DMS114 treated with DMSO at 0.1 percent for 48 hours (cell line): ENCODE measurements around the gene LOC101059915.

Source experiments
- DNase-seq: peaks from one replicate; lab custom pipeline; 2025; ENCODE audit not compliant: unreplicated experiment; lab: John Stamatoyannopoulos, UW

LOC101059915 gene

DNA sequence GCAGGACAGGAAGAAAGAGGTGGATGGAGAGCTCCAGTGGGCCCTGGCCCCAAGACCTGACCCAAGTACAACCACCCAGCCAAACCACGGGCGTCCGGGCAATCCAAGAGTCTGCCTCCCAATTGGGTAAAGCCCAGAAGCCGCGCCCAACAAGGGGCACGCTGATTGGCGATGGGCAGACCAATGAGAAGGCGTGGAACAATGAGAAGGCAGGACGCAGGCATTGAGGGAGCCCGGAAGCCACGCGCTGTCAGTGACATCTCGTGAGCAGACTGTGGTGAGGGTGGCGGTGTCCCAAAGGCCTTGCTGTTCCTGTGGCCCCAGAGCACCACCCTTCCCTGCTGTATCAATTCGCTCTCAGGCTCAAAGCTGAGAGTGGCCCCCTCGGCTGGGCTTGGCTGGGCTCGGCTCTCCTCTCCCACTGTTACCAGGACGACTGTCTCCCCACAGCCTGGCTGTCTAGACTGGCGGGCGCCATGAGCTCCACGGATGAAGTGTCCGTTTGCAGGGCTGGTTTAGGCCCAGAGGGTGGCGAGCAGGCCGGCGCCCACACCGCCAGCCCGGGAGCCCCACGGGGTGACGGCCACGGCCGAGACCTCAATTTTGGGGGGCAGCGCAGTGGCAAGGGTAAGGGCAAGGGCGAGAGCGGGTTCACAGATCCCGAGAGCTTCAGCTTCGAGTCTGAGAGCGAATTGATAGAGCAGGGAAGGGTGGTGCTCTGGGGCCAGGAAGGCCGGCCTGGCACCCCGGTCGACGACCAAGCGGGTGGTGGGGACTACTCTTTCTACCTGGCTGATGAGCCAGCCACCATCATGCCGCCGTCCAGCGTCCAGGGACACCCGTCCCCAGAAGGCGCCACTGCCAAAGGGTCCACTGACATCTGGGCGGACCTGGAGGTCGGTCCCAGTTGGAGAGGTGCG lies at the start of gene LOC101059915:
LOC101059915 (plus strand) TSS at position 219 of the 920 bp plus-strand sequence.
- no peak for DNase-seq

- DNase-seq, result no peak
Observed at GRCh38 chrX:71617742-71618141, 49.6 kb upstream of the LOC101059915 start.

DNA sequence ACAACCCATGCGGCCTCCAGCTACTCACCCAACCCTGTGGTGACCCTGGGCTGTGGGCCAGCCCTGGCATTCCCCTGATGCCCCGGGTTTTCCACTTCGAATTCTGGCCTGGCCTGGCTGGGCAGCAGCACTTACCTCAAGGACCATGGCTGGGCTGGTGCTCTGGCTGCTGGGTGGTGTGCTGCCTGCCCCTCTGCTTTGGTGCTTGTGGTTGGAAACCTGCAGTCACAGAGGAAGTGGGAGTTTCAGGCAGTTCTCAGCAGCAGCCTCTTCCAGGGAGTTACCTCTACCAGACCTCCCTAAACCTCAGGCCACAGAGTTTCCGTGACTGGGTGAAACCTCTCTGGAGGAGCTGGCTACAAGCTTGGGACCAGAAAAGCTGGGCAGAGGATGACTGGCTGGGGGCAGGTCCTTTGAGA lies 49.0 kb upstream of the LOC101059915 start, which contains the start of gene CXCR3:
CXCR3 (minus strand) TSS at position 209 of the 419 bp plus-strand sequence; CDS start at position 147, 62 bp downstream.
- no peak for DNase-seq

DNA sequence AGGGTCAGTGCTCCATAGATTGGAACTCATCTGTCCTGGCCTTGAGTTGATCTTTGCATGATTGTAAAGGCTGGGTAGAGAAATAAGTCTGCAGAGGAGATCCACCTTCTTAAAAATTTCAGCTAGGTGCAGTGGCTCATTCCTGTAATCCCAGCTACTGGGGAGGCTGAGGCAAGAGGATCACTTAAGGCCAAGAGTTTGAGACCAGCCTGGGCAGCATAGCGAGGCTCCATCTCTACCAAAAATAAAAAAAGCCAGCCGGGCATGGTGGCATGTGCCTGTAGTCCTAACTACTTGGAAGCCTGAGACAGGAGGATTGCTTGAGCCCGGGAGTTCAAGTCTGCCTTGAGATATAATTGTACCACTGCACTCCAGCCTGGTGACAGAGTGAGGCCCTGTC lies 48.6 kb upstream of the LOC101059915 start:
- no peak for DNase-seq

DNA sequence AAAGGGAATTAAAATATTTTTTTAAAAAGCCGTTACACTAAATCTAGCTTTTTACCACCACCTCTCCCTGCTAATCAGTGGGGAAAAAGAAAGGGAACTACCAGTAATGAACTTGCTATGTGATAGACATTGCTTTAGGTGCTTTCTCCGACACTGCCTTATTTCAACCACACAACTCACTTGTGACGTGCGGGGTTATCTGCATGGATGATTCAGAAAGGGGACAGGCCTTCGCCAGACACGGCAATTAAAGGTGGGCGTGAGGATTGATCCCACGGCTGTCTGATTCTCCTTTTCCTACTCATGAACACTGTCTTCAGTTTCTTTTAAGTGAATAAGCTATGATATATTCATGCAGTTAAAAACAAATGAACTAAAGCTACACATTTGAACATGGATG lies 48.2 kb upstream of the LOC101059915 start:
- DNase-seq, result no peak

- no peak for DNase-seq
Observed at GRCh38 chrX:71619986-71620385, 47.4 kb upstream of the LOC101059915 start.

DNA sequence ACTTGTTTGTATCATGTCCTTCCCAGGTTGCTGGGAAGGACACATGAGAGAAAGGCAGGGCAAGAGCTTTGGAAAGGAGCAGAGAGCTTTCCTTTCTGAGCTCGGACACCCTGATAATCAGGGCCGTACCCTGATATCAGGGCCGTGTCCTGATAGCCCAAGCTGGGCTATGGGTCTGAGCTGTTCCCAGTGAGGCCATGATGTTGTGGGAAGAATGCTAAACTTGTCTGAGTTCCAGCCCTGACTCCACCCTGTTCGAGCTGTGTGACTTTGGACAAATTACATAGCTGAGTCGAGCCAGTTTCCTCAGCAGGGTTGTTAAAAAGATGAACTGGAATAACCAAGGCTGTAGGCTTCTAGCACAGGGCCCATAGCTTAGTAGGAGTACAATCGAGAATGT lies 45.7 kb upstream of the LOC101059915 start:
- DNase-seq, result no peak

GRCh38 chrX:71622032-71622575 lies 45.2 kb upstream of the LOC101059915 start:
- DNase-seq, result no peak

- DNase-seq, result no peak
Observed at GRCh38 chrX:71622576-71623450, 44.5 kb upstream of the LOC101059915 start.

GRCh38 chrX:71623714-71624113 lies 43.6 kb upstream of the LOC101059915 start:
- DNase-seq, result no peak

GRCh38 chrX:71625471-71625870 lies 41.9 kb upstream of the LOC101059915 start:
- DNase-seq, result no peak

DNA sequence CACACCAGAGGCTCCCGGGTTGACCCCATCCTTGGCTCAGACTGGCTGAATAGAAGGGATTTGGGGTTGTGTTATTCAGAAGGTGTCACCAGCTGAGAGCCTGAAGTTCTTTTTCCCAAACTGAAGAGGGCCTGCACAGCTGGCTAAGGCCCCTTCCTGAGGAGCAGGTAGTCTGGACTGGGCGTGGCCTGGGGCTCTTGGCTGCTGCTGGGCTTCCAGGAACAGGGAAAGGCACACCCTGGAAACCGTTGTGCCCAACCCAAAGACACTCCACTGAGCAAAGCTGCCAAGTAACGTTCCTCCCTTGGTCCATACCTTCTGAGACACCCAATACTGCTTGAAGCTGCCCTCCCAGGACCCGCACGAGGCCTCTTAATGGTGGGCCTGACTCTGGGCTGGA lies 40.8 kb upstream of the LOC101059915 start:
- DNase-seq, result no peak

DNA sequence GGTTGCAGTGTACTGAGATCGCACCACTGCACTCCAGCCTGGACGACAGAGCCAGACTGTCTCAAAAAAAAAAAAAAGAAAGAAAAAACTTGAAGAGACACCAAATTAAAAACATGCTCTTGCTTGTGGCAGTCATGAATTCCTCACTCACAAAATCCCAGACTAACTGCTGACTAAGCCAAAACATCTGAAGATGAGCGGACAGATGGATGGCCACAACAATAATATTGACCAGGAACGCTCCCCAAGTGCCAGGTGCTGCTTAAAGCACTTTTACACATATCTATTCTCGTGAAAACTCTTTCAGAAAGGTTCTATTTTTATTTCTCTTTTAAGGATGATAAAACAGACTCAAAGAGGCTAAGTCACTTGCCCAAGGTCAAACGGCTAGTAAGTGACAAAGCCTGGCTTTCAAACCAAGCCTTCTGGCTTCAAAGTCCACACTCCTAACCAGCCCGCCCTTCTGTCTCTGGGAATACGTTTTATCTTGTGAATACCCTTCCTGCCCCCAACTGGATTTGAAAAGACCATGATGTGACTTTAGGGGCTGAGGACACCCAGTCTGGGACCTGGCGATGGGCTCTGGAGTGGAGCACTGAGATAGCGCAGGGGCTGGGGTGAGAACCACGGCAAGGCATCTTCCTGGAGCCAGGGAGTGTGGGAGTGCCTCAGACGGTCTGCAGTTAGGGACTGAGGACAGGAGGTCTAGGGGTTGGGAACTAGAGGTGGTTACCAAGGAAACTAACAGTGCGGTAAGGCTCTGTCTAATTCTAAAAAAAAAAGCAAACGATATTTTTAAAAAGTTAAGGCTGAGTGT lies 39.5 kb upstream of the LOC101059915 start:
- DNase-seq, result no peak

GRCh38 chrX:71629467-71629866 lies 37.9 kb upstream of the LOC101059915 start:
- no peak for DNase-seq

GRCh38 chrX:71632923-71633657 lies 34.3 kb upstream of the LOC101059915 start:
- DNase-seq, result no peak

- no peak for DNase-seq
Observed at GRCh38 chrX:71634366-71634765, 33.0 kb upstream of the LOC101059915 start.

- DNase-seq, result no peak
Observed at GRCh38 chrX:71636438-71637252, 30.7 kb upstream of the LOC101059915 start.

DNA sequence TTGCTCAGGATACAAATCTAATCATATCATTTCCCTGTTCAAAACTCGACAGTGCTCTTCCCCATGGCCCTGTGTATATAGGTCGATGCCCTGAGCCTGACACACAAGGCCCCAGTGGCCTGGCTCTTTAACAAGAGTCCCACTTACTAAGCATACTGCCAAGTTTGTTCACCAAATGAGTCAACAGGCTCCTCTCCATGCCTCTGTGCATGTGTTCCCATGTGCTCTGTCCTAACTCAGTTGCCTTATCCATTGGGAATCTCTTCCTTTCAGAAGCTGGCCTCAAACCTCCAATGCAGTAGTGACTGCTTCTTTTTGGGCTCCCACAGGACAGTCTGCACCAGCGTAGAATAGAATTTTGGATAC lies 30.1 kb upstream of the LOC101059915 start:
- no peak for DNase-seq

DNA sequence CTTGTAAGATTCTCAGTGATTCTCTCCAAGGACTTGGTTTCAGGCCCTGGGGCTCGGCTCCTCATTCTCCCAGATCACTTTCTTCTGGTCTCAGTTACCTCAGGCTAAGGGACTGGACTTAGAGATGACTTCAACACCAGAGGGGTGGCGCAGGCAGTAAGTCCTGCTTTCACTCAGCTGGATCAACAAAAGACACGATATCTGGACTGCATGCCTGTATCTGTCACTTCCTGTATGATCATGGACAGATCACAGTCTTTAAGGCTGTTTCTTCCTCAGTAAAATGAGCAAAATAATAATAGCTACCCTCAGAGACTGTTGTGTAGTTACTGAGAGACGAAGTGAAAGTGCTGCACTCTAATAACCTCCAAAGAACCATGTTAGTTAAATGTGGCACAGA lies 29.5 kb upstream of the LOC101059915 start:
- no peak for DNase-seq
